Measurements from ENCODE around the gene MYO3A.
"Not testable (repeated sequence)": the region's sequence is repeated elsewhere in the genome, so short reads cannot be mapped to it uniquely, and the experiment has no call there.

MYO3A gene

GRCh38 chr10:26090026-26090425, 156.0 kb downstream of the MYO3A start:
- DNase-seq = no peak

GRCh38 chr10:26090762-26091161, 156.7 kb downstream of the MYO3A start:
- no peak for DNase-seq

DNA sequence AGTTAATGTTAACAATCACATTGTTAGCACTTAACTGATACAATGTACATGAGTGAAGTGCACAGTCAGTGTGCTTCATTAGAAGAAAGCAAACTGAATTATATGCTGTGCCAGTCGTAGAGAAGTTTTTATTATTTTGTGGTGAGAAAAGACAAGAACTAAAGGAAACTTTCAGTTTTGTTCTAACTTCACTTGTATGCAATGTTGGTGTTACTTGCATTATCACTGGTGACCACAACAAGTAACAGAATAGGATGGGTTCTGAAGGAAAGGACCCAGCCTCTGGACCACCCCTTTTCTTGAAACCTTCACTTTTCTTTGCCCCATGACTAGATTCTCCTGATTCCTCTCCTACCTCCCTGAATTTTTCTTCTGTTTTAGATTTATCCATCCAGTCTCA, 159.2 kb downstream of the MYO3A start:
- DNase-seq = no peak

GRCh38 chr10:26095781-26096180, 161.8 kb downstream of the MYO3A start:
- no peak for DNase-seq

GRCh38 chr10:26097549-26097948, 163.5 kb downstream of the MYO3A start:
- not testable (repeated sequence) for DNase-seq

GRCh38 chr10:26112532-26112931, 178.5 kb downstream of the MYO3A start:
- no peak for DNase-seq

- DNase-seq = no peak
These were observed 204.6 kb downstream of the MYO3A start for GRCh38 chr10:26138613-26139012.

GRCh38 chr10:26156019-26156418, 222.0 kb downstream of the MYO3A start:
- no peak for DNase-seq

DNA sequence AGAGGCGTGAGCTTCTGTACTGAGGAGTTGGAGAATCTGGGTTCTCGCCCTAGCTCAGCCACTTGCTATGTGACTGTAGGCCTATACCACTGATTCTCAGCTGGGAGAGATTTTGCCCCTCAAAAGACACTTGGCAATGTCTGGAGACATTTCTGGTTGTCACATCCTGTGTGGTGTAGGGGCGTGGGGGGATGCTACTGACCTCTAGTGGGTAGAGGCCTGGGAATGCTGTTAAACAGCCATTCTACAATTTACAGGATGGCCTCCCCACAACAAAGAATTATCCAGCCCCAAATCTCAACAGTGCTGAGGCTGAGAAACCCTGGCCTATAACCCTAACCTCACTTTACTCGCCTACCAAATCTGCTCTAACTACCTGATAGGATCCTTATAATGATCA, 223.7 kb downstream of the MYO3A start:
- no peak for DNase-seq

- no peak for DNase-seq
These were observed 235.4 kb downstream of the MYO3A start for GRCh38 chr10:26169466-26169865.

DNA sequence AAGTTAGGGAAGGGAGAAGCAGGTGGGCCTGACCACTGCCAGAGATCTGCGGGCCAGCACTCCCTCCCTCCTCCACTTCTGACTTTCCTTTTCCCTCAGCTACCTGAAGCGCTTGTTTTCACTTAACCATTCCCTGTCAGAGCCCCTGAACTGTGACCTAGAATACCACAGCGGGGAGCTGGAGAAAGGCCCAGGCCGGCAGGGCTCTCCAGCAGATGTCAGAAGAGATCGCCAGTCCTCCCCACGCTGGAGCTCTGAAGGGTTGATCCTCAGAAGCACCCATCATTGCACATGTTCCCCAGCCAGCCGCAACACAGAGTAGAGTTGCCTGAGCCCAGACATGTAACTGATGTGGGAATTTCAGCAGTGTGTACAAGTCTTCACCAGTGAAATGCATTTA, 238.1 kb downstream of the MYO3A start:
- no peak for DNase-seq

DNA sequence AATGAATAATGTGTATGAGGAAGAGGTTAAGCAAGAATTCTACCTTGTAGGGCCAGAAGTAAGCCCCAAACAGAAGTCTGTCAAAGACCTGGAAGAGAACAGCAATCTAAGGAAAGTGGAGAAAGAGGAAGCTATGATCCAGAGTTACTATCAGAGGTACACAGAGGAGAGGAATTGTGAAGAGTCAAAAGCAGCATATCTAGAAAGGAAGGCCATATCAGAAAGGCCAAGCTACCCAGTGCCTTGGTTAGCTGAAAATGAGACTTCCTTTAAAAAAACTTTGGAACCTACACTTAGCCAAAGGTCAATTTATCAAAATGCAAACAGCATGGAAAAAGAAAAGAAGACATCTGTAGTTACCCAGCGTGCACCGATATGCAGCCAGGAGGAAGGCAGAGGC, 239.8 kb downstream of the MYO3A start:
- no peak for DNase-seq

GRCh38 chr10:26177341-26177740, 243.3 kb downstream of the MYO3A start:
- DNase-seq = no peak

- DNase-seq = no peak
These were observed 260.2 kb downstream of the MYO3A start for GRCh38 chr10:26194275-26194674.

DNA sequence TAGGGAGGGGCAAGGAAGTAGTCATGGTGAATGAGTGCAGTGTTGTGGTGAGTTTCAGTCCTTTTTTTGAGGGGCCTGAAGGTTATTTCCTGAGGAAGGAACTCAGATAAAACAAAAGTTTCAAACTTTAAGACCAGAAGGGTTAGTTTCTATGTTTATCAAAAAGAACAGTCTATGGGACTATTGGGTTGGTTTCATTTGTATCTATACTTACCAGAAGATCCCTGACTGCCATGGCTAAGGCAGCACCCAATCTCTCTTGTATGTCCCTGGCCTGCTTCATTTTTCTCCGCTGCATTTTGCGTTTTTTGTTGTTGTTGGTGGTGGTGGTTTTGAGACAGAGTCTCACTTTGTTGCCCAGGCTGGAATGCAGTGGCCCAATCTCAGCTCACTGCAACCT, 263.2 kb downstream of the MYO3A start:
- no peak for DNase-seq

DNA sequence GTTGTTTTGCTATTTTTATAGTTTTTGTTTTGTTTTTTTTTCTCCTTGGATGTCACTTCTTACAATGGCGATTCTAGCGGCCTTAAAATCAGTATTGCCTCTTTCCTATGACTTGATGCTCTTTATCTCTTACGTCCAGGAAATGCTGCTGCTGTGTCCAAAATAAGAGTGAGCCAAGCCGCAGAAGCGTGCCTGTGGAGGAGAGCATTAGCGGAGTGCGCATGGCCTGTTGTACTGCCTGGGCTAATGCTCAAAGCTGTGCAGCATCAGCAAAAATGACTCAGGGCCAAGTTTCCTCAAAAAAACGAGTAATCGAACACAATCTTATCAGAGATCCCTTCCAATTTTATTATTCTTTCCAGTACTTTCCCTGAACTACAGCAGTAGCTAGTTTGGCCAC, 264.1 kb downstream of the MYO3A start:
- no peak for DNase-seq

GRCh38 chr10:26199841-26200240, 265.8 kb downstream of the MYO3A start:
- DNase-seq = no peak

- no peak for DNase-seq
These were observed 271.2 kb downstream of the MYO3A start for GRCh38 chr10:26205223-26205622.

DNA sequence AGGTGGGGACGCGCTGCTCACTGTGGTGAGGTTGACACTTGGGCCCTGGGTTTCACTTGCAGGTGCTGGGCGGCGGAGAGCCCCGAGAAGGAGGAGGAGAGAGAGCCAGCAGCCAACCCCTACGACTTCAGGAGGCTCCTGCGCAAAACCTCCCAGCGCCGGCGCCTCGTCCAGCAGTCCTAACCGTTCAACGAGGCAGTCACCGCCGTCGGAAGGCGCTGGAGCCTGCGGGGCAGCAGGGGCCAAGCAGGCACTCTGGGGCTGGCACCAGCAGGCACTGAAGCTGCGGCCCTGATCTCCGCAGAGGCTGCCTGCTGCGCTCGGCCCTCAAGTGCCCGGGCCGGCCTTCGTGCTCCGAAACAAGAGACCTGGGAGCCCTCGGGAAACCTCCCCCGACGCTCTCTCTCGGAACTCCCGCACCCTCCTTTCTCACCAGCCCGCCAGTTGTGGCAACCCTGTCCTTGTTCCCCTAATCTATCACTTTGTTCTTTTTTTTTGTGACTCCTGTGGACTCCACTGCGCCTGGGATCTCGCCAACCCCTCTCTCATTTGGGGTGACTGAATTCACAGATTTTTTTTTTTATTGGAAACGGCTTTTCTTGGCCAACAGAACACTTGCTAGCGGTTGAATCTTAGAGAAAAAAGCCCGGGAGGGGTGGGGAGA, 277.9 kb downstream of the MYO3A start:
- DNase-seq = no peak

GRCh38 chr10:26212511-26212910, 278.5 kb downstream of the MYO3A start:
- DNase-seq = no peak

DNA sequence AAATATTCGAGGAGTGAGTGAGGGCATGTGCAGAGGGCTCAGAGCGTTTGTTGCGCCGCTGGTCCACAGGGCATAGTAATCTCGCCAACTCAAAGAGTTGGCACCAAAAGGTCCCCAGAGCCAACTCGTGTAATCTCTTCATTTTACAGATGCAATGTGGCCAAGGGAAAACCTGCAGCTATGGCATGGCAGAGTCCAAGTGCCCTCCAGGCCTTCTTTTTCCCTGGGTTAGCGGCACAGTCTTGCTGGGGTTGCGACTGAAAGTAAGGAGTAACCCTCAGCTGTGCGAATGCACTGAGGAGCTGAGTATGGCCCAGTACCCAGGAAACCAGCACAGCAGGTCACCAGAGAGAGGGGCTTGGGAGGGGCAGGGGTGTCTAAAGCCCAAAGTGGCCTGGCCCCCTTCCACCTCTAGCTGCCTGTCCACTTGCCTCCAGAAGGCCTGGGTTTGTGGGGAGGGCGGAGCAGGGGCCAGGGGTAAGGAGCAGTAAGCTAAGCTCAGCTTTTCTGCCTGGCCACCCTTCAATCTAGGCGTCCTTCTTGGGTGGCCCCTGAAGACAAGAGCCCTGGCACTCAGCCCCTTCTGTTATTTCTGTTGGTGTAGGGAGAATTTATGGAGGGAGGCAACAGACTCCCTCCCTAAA, 279.2 kb downstream of the MYO3A start:
- no peak for DNase-seq

- no peak for DNase-seq
These were observed 280.0 kb downstream of the MYO3A start for GRCh38 chr10:26214004-26214403.

- no peak for DNase-seq
These were observed 280.7 kb downstream of the MYO3A start for GRCh38 chr10:26214551-26215395.

- no peak for DNase-seq
These were observed 281.4 kb downstream of the MYO3A start for GRCh38 chr10:26215396-26215934.

All from RPMI8226 (cell line).